Right hindlimb (tissue), 1 donor: Measurements from ENCODE around the gene TNNI3.
"Not testable (repeated sequence)": the region's sequence is repeated elsewhere in the genome, so short reads cannot be mapped to it uniquely, and the experiment has no call there.

ENCODE experiments used
- DNase-seq: peaks from one replicate; pipeline ENCODE4 v3.0.0-alpha.2; 2018

The TNNI3 gene

GRCh38 chr19:55111238-55111831 lies 46.2 kb downstream of the TNNI3 start:
- no peak for DNase-seq

DNA sequence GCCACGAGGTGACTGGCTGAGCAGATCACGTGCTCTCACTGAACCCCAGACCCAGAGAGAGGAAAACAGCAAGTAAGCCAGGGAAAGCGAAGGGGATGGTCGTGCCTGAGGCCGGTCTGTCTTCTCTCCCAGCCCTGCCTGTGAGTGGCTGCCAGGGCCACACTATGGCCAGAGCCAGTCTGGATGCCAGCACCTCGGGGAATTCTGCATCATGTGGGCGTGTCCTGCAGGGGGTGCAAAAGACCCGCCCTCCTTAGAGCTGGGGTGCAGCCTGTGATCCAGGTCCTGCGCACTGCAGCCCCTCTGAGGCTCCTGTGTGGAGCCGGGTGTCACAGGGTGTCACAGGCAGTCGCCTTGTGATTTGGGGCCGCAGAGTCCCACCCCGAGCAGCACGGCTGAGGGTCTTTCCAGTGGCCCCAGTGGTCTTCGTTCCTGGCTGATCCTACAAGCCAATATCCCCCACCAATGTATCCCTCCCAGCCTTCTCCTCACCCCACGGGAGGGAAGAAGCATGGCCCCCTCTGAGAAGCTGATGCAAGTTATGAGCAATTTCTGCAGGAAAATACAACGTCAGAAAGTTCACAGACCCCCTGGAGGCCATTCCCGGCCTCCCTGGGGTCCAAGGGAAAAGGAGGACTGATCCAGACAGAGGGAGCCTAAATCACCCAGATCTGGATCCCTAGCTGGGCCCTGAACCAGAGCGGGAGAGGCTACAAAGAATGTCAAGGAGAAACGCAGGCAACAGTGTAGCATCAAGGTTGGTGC lies 47.8 kb downstream of the TNNI3 start:
- DNase-seq = no peak

GRCh38 chr19:55107252-55107651 lies 50.3 kb downstream of the TNNI3 start:
- not testable (repeated sequence) for DNase-seq

DNA sequence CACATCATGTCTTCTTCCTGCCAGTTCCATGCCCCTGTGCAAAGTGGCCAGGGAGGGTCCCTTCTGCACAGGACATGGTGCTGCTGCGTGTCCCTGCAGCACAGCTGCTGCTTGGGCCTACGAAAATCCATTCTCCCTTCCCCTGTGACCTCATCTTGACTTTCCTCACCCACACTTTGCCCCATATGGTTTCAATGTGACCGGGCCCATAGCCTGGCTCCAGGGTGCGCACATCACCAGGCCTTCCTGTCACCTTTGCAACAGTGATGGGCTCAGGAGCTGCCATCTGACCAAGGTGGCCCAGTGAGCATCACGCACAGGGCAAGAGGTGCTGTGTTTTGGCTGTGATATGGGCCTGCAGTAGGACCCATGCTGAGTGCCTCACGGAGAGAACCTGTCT lies 50.9 kb downstream of the TNNI3 start:
- DNase-seq = no peak

DNA sequence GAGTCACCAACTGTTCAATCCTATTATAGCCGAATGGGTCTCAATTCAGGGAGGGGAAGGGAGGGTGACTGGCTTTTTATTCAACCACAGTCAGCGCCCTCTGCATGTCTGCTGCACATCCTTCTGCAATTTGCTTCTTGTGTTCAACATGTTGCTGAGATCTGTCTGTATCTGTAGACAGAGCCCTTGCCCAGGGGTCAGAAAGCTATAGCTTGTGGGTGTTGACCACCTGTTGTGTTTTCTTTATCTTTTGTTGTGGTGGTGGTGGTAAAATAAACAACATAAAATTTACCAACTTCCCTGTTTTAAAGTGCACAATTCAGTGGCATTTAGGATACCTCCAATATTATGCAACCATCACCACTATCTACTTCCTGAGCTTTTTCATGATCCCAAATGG lies 52.3 kb downstream of the TNNI3 start:
- no peak for DNase-seq

DNA sequence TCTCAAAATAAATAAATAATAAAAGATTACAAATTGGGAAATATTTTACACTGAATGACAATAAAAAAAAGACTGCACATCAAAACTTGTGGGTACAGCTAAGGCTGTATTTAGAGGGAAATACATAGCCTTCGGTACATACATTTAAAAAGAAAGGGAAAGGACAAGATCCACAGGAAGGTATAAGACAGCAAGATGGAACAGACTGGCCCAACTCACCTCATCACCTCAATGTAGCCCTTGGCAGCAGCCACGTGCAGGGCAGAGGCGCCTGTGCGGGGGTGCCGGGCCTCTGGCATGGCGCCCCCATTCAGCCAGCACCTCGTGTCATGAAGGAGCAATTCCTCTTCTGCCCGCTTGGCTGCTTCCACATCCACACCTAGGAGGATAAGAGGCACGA lies 54.3 kb downstream of the TNNI3 start:
- DNase-seq = no peak
